Panc1 (cell line): ENCODE results near the gene CDKN2D.

Experiments
- POLR2AphosphoS5 ChIP-seq: IDR thresholded peaks from 2 replicates; pipeline ENCODE4 v1.6.1; 2012; ENCODE audit warnings: mild to moderate bottlenecking, low read depth, low read length, moderate library complexity
- TF ChIP-seq, protein P1 (sequence below): fragments of 450-650 bp; IDR thresholded peaks from 2 replicates; pipeline ENCODE4 v1.5.1; 2017; ENCODE audit warnings: mild to moderate bottlenecking

DNA sequence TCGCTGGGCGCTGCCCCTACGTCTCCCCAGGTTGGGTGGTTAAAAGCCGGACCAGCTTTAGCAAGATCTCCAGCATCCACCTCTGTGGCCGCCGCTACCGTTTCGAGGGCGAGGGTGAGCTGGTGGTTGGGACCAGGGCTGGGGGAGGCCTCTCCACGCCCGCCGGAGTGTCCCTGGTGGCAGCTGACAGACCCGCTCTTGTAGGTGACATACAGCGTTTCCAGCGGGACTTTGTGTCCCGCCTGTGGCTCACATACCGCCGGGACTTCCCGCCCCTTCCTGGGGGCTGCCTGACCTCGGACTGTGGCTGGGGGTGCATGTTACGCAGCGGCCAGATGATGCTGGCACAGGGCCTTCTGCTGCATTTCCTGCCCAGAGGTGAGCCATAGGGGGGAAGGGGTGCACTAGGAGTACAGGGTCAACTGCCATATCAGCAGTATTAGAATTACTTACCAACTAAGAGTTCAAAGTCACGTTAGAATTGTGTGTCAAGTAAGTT lies 24.0 kb downstream of the CDKN2D start:
- TF ChIP-seq, protein P1, sequence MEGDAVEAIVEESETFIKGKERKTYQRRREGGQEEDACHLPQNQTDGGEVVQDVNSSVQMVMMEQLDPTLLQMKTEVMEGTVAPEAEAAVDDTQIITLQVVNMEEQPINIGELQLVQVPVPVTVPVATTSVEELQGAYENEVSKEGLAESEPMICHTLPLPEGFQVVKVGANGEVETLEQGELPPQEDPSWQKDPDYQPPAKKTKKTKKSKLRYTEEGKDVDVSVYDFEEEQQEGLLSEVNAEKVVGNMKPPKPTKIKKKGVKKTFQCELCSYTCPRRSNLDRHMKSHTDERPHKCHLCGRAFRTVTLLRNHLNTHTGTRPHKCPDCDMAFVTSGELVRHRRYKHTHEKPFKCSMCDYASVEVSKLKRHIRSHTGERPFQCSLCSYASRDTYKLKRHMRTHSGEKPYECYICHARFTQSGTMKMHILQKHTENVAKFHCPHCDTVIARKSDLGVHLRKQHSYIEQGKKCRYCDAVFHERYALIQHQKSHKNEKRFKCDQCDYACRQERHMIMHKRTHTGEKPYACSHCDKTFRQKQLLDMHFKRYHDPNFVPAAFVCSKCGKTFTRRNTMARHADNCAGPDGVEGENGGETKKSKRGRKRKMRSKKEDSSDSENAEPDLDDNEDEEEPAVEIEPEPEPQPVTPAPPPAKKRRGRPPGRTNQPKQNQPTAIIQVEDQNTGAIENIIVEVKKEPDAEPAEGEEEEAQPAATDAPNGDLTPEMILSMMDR, result no peak
- no peak for TF ChIP-seq POLR2AphosphoS5
